ENCODE results near the gene SLC25A21.

SLC25A21 gene

DNA sequence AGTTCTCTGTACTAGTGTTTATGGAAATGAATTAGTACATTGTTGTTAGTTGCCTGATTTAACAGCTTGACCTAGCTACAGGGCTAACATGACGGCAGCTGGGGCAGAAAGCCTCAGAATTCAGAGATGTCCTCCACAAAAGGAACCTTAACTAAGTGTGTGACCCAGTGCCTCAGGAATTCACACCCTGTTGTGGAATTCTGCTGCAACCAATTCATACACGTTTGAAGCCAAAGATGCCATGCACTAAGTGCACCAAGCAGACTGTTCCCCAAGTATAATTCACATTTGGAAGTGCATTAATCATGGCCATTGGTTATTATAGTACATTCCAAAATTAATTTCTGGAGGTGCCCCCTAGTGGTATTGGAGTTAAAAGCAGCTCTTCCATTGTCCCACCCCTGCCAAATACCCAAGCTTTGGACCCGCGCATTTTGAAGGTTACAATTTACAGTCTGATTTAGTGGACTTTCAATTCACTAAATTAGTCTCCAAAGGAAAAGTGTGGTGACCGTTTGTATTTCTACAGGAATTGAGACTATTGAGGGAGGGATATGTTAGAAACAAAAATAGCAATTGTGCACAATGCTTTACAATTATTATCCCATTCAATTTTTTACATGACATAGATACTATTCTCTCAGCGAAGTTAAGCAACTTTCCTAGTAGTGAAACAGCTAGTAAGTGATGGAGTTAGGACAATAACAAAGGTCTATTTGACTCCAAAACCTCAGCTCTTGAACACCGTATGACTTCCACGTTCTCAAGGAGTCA lies 424.8 kb downstream of the SLC25A21 start:
- Histone ChIP-seq H3K4me3 (ENCODE audit: low read depth, low read length) (no peak overlapping the region), H3K9me3 (ENCODE audit: control insufficient read depth, insufficient read depth, low read depth, low read length) (no peaks in the 10 kb centered on the region), H3K27ac (ENCODE audit: extremely low read depth, low read depth, low read length) (no peak overlapping the region), H3K4me1 (ENCODE audit: control insufficient read depth, insufficient read depth, low read length) (no peaks in the 10 kb centered on the region), H3K36me3 (ENCODE audit: control insufficient read depth in 2 of 2, insufficient read depth in 1 of 2, low read length in 2 of 2) (no peaks in the 10 kb centered on the region)
- CTCF ChIA-PET = interaction anchor here (0.6 to 3.1 kb wide), 30 partner anchors 9 to 675 kb away, joined by 3 to 30 read pairs (median 4); partner anchors contain the start of gene PAX9
- POLR2A ChIA-PET = no interaction called here
- TF ChIP-seq ZNF155 (tag by site-specific recombination; IDR thresholded peaks at IDR 0.05) (no peak), ZNF529 (tag by site-specific recombination; IDR thresholded peaks at IDR 0.05; ENCODE audit: insufficient replicate concordance) (peak; percentile 16), ZNF423 (tag by site-specific recombination; IDR thresholded peaks at IDR 0.05) (no peak), PRDM10 (tag by site-specific recombination; IDR thresholded peaks at IDR 0.05) (peak; percentile 74), ZNF341 (tag by site-specific recombination; IDR thresholded peaks at IDR 0.05; ENCODE audit: low read depth) (peak; percentile 91), ZXDB (tag by site-specific recombination; IDR thresholded peaks at IDR 0.05) (0 out of 2 replicates have a peak, but pooled peaks have one; percentile 9)

GRCh38 chr14:36746872-36747271 lies 425.5 kb downstream of the SLC25A21 start:
- Histone ChIP-seq H3K4me3 (ENCODE audit: low read depth, low read length) (no peak overlapping the region), H3K4me1 (ENCODE audit: control insufficient read depth, insufficient read depth, low read length) (no peaks in the 10 kb centered on the region), H3K27ac (ENCODE audit: extremely low read depth, low read depth, low read length) (no peak overlapping the region), H3K9me3 (ENCODE audit: control insufficient read depth, insufficient read depth, low read depth, low read length) (no peaks in the 10 kb centered on the region), H3K36me3 (ENCODE audit: control insufficient read depth in 2 of 2, insufficient read depth in 1 of 2, low read length in 2 of 2) (no peaks in the 10 kb centered on the region)
- CTCF ChIA-PET = interaction anchor here (0.6 to 3.1 kb wide), 14 partner anchors 8 to 403 kb away, joined by 3 to 30 read pairs (median 4); partner anchors contain the start of gene PAX9
- POLR2A ChIA-PET = no interaction called here
- TF ChIP-seq ZNF146 (tag by site-specific recombination; IDR thresholded peaks at IDR 0.05) = no peak
- no peak for TF ChIP-seq ZNF791 (tag by site-specific recombination; IDR thresholded peaks at IDR 0.05)
- no peak for TF ChIP-seq ZNF571 (tag by site-specific recombination; IDR thresholded peaks at IDR 0.05)
- no peak for TF ChIP-seq ZNF658 (tag by site-specific recombination; IDR thresholded peaks at IDR 0.05)
- no peak for TF ChIP-seq BCL11A (tag by site-specific recombination; IDR thresholded peaks at IDR 0.05; ENCODE audit: low read depth)
- no peak for TF ChIP-seq ZBTB11 (tag by site-specific recombination; conservative IDR thresholded peaks at IDR 0.05; ENCODE audit: low read depth)
- no peak for TF ChIP-seq INSM2 (tag by site-specific recombination; IDR thresholded peaks at IDR 0.05)
- TF ChIP-seq ZNF175 (tag by site-specific recombination; IDR thresholded peaks at IDR 0.05) = no peak
